ENCODE data around the gene PALM.

The PALM gene

DNA sequence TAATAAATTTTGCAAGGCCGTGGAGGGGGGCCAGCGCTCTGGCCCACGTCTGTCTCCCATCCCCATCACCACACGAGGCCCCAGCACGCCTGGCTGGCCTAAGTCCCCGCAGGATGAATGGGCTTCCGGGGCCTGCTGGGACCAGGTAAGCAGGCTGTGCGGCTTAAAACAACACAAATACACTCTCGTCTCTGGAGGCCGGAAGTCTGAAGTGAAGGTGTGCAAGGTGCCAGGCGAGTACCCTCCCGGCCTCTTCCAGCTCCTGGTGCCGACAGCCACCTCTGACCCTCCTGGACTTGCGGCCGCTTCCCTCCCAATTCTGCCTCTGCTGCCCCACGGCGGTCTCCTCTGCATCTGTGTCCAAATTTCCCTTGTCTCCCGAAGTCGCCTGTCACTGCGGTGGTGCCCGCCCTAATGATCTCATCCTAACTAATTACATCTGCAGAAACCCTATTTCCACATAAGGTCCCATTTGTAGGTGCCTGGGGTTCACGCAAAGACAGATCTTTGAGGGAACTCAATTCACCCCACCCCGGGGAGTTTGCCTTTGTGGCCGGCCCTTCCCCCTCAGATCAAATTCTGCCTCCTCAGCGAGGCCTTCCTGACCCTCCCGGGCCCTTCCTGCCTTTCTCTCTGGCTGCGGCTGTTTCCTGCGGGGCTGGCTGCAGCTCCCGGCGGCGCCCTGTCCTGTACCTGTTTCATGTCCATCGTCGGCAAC is 80.4 kb downstream of the PALM start:
- H2BK5ac ChIP-seq (ENCODE audit: low read depth, low read length, poor library complexity) = peak overlapping the region; percentile 88
- peak overlapping the region; percentile 2 for H3K9ac ChIP-seq (ENCODE audit: low read length)
- peak overlapping the region; percentile 40 for H3K4me2 ChIP-seq (ENCODE audit: low read length)
- H4K8ac ChIP-seq (ENCODE audit: low read depth, low read length) = peak overlapping the region; percentile 50
- H3K4me1 ChIP-seq (ENCODE audit: control insufficient read depth in 1 of 2, insufficient read depth in 2 of 2, low read length in 2 of 2) = peaks cover 19 to 21% of the 10 kb centered on the region in 2 experiments
- WGBS (ENCODE audit: extremely low coverage, insufficient coverage, insufficient read length) = no CpG with 5 or more reads among the region's 33 CpGs
- peaks cover 22% of the 10 kb centered on the region for H3K79me1 ChIP-seq (ENCODE audit: low read length)
- H3K23ac ChIP-seq (ENCODE audit: low read length) = no peak overlapping the region
- no peak for DNase-seq
- peak overlapping the region; percentile 93 for H2BK12ac ChIP-seq (ENCODE audit: low read length)
- no peak overlapping the region for H3K4me3 ChIP-seq (ENCODE audit: low read depth, low read length)
- H3K9me3 ChIP-seq (ENCODE audit: insufficient read depth, low read depth, low read length) = no peaks in the 10 kb centered on the region
- H3K27ac ChIP-seq (ENCODE audit: low read depth, low read length) = peak overlapping the region; percentile 92
- no peaks in the 10 kb centered on the region for H3K27me3 ChIP-seq (ENCODE audit: insufficient read depth, low read length)
- peak overlapping the region; percentile 64 for H2AFZ ChIP-seq (ENCODE audit: insufficient read depth, low read length, poor library complexity)
- H4K91ac ChIP-seq (ENCODE audit: low read depth, low read length) = peak overlapping the region; percentile 95
- peak overlapping the region; percentile 49 for H4K12ac ChIP-seq (ENCODE audit: low read depth, low read length)
- H2BK120ac ChIP-seq (ENCODE audit: insufficient read depth, low read length, poor library complexity) = peak overlapping the region; percentile 87
- H3K4ac ChIP-seq (ENCODE audit: low read depth, low read length) = peak overlapping the region; percentile 44
- no peaks in the 10 kb centered on the region for H3K36me3 ChIP-seq (ENCODE audit: control insufficient read depth in 1 of 2, insufficient read depth in 2 of 2, low read length in 2 of 2)
- H3K14ac ChIP-seq (ENCODE audit: low read length) = peak overlapping the region; percentile 78
- H3K18ac ChIP-seq (ENCODE audit: low read length) = peak overlapping the region; percentile 82
- no peaks in the 10 kb centered on the region for H3K79me2 ChIP-seq (ENCODE audit: control insufficient read depth, insufficient read depth, low read length, poor library complexity)
- peak overlapping the region; percentile 59 for H2AK5ac ChIP-seq (ENCODE audit: low read length)

DNA sequence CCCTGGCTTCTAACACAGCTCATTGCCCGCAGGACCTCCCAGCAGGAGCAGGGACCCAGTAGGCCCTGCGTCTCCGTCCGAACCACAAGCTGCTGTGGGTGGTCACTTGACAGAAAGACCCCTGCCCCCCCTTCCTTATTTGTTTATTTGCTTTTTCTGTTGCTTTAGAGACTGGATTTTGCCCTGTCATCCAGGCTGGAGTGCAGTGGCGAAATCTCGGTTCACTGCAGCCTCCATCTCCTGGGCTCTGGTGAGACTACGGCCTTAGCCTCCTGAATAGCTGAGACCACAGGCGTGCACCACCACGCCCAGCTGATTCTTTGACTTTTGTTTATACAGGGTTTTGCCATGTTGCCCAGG is 80.9 kb downstream of the PALM start:
- H2BK5ac ChIP-seq (ENCODE audit: low read depth, low read length, poor library complexity) = peak overlapping the region; percentile 71
- H2BK120ac ChIP-seq (ENCODE audit: insufficient read depth, low read length, poor library complexity) = peak overlapping the region; percentile 55
- H3K27me3 ChIP-seq (ENCODE audit: insufficient read depth, low read length) = no peaks in the 10 kb centered on the region
- peaks cover 19 to 21% of the 10 kb centered on the region in 2 experiments for H3K4me1 ChIP-seq (ENCODE audit: control insufficient read depth in 1 of 2, insufficient read depth in 2 of 2, low read length in 2 of 2)
- no peak overlapping the region for H3K4me3 ChIP-seq (ENCODE audit: low read depth, low read length)
- H3K4ac ChIP-seq (ENCODE audit: low read depth, low read length) = peak overlapping the region; percentile 24
- no peak overlapping the region for H2AK5ac ChIP-seq (ENCODE audit: low read length)
- H3K79me1 ChIP-seq (ENCODE audit: low read length) = peaks cover 22% of the 10 kb centered on the region
- H3K14ac ChIP-seq (ENCODE audit: low read length) = peak overlapping the region; percentile 13
- whole genome bisulfite sequencing (ENCODE audit: extremely low coverage, insufficient coverage, insufficient read length) = no CpG with 5 or more reads among the region's 9 CpGs
- no peak overlapping the region for H3K23ac ChIP-seq (ENCODE audit: low read length)
- H4K8ac ChIP-seq (ENCODE audit: low read depth, low read length) = peak overlapping the region; percentile 46
- H3K27ac ChIP-seq (ENCODE audit: low read depth, low read length) = peak overlapping the region; percentile 92
- peak overlapping the region; percentile 95 for H4K91ac ChIP-seq (ENCODE audit: low read depth, low read length)
- H3K9me3 ChIP-seq (ENCODE audit: insufficient read depth, low read depth, low read length) = no peaks in the 10 kb centered on the region
- no peaks in the 10 kb centered on the region for H3K36me3 ChIP-seq (ENCODE audit: control insufficient read depth in 1 of 2, insufficient read depth in 2 of 2, low read length in 2 of 2)
- no peak overlapping the region for H3K9ac ChIP-seq (ENCODE audit: low read length)
- H3K4me2 ChIP-seq (ENCODE audit: low read length) = peak overlapping the region; percentile 31
- peak overlapping the region; percentile 89 for H2BK12ac ChIP-seq (ENCODE audit: low read length)
- no peak overlapping the region for H4K12ac ChIP-seq (ENCODE audit: low read depth, low read length)
- DNase-seq = no peak
- no peak overlapping the region for H3K18ac ChIP-seq (ENCODE audit: low read length)
- no peaks in the 10 kb centered on the region for H3K79me2 ChIP-seq (ENCODE audit: control insufficient read depth, insufficient read depth, low read length, poor library complexity)
- H2AFZ ChIP-seq (ENCODE audit: insufficient read depth, low read length, poor library complexity) = peak overlapping the region; percentile 47

DNA sequence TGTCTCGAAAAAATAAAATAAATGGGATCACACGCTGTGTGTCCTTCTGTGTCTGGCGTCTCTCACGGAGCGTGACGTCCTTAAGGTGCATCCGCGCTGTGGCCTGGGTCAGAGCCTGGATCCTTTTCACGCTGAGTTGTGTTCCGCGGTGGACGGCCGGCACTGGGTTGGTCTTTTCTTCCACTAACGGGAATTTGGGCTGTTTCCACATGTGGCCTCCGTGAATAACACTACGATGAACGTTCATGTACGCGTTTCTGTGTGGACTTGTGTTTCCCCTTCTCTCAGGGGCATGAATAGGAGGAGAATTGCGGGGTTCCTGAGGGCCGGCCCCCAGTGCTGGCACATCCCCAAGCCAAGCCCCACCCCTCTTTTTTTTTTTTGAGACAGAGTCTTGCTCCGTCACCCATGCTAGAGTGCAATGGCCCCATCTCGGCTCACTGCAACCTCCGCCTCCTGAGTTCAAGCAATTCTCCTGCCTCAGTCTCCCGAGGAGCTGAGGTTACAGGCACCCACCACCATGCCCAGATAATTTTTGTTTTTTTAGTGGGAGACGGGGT is 82.4 kb downstream of the PALM start:
- H2AFZ ChIP-seq (ENCODE audit: insufficient read depth, low read length, poor library complexity) = no peak overlapping the region
- H4K12ac ChIP-seq (ENCODE audit: low read depth, low read length) = no peak overlapping the region
- H2BK12ac ChIP-seq (ENCODE audit: low read length) = peak overlapping the region; percentile 37
- H3K23ac ChIP-seq (ENCODE audit: low read length) = no peak overlapping the region
- peaks cover 22% of the 10 kb centered on the region for H3K79me1 ChIP-seq (ENCODE audit: low read length)
- H3K4me2 ChIP-seq (ENCODE audit: low read length) = no peak overlapping the region
- no peak overlapping the region for H3K27ac ChIP-seq (ENCODE audit: low read depth, low read length)
- no peaks in the 10 kb centered on the region for H3K9me3 ChIP-seq (ENCODE audit: insufficient read depth, low read depth, low read length)
- DNase-seq = no peak
- H3K36me3 ChIP-seq (ENCODE audit: control insufficient read depth in 1 of 2, insufficient read depth in 2 of 2, low read length in 2 of 2) = no peaks in the 10 kb centered on the region
- H2BK5ac ChIP-seq (ENCODE audit: low read depth, low read length, poor library complexity) = no peak overlapping the region
- H2AK5ac ChIP-seq (ENCODE audit: low read length) = peak overlapping the region; percentile 10
- peak overlapping the region; percentile 21 for H4K91ac ChIP-seq (ENCODE audit: low read depth, low read length)
- H3K4me1 ChIP-seq (ENCODE audit: control insufficient read depth in 1 of 2, insufficient read depth in 2 of 2, low read length in 2 of 2) = peaks cover 19 to 21% of the 10 kb centered on the region in 2 experiments
- H3K4ac ChIP-seq (ENCODE audit: low read depth, low read length) = no peak overlapping the region
- no peaks in the 10 kb centered on the region for H3K79me2 ChIP-seq (ENCODE audit: control insufficient read depth, insufficient read depth, low read length, poor library complexity)
- peak overlapping the region; percentile 29 for H3K14ac ChIP-seq (ENCODE audit: low read length)
- H3K9ac ChIP-seq (ENCODE audit: low read length) = no peak overlapping the region
- H2BK120ac ChIP-seq (ENCODE audit: insufficient read depth, low read length, poor library complexity) = no peak overlapping the region
- H3K18ac ChIP-seq (ENCODE audit: low read length) = no peak overlapping the region
- no peaks in the 10 kb centered on the region for H3K27me3 ChIP-seq (ENCODE audit: insufficient read depth, low read length)
- no peak overlapping the region for H4K8ac ChIP-seq (ENCODE audit: low read depth, low read length)
- no peak overlapping the region for H3K4me3 ChIP-seq (ENCODE audit: low read depth, low read length)
- WGBS (ENCODE audit: extremely low coverage, insufficient coverage, insufficient read length) = no CpG with 5 or more reads among the region's 26 CpGs

DNA sequence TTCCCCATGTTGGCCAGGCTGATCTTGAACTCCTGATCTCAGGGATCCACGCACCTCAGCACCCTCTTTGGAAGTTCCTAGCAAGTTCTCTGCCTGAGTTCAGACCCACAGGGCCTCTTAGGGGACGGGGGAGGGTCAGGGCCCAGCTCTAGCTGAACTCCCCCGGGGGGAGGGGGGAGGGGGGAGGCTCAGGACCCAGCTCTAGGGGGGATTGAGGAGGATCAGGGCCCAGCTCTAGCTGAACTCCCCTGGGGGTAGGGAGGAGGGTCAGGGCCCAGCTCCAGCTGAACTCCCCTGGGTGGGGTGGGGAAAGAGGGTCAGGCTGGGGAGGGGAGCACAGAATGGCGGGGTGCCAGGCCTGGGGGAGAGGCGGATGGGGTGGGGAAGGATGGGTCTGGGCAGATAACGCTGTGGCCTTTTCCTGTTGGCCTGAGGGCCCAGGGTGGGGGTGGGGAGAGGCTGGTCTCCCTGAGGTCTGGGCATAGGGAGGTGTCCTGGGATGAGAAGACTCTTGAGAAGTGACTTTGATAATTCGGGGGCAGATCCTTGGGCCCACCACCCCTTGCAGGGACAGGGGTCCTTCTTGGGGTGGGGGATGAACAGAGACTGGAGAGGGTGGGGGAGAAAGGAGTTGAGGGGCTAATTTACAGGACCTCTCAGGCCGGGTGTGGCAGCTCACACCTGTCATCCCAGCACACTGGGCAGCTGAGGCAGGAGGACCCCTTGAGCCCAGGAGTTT is 83.0 kb downstream of the PALM start:
- H3K4ac ChIP-seq (ENCODE audit: low read depth, low read length) = peak overlapping the region; percentile 14
- no peak overlapping the region for H3K4me3 ChIP-seq (ENCODE audit: low read depth, low read length)
- H3K23ac ChIP-seq (ENCODE audit: low read length) = no peak overlapping the region
- H3K27me3 ChIP-seq (ENCODE audit: insufficient read depth, low read length) = no peaks in the 10 kb centered on the region
- WGBS (ENCODE audit: extremely low coverage, insufficient coverage, insufficient read length) = no CpG with 5 or more reads among the region's 8 CpGs
- H2BK12ac ChIP-seq (ENCODE audit: low read length) = peak overlapping the region; percentile 71
- no peak overlapping the region for H3K27ac ChIP-seq (ENCODE audit: low read depth, low read length)
- no peak overlapping the region for H4K8ac ChIP-seq (ENCODE audit: low read depth, low read length)
- no peak overlapping the region for H2BK120ac ChIP-seq (ENCODE audit: insufficient read depth, low read length, poor library complexity)
- no peak overlapping the region for H3K9ac ChIP-seq (ENCODE audit: low read length)
- peak overlapping the region; percentile 61 for H2AK5ac ChIP-seq (ENCODE audit: low read length)
- peaks cover 21 to 24% of the 10 kb centered on the region in 2 experiments for H3K4me1 ChIP-seq (ENCODE audit: control insufficient read depth in 1 of 2, insufficient read depth in 2 of 2, low read length in 2 of 2)
- DNase-seq = no peak
- peak overlapping the region; percentile 78 for H4K91ac ChIP-seq (ENCODE audit: low read depth, low read length)
- no peaks in the 10 kb centered on the region for H3K79me2 ChIP-seq (ENCODE audit: control insufficient read depth, insufficient read depth, low read length, poor library complexity)
- no peak overlapping the region for H4K12ac ChIP-seq (ENCODE audit: low read depth, low read length)
- no peak overlapping the region for H3K4me2 ChIP-seq (ENCODE audit: low read length)
- H3K14ac ChIP-seq (ENCODE audit: low read length) = no peak overlapping the region
- H3K36me3 ChIP-seq (ENCODE audit: control insufficient read depth in 1 of 2, insufficient read depth in 2 of 2, low read length in 2 of 2) = no peaks in the 10 kb centered on the region
- peaks cover 27% of the 10 kb centered on the region for H3K79me1 ChIP-seq (ENCODE audit: low read length)
- H2BK5ac ChIP-seq (ENCODE audit: low read depth, low read length, poor library complexity) = no peak overlapping the region
- H3K18ac ChIP-seq (ENCODE audit: low read length) = no peak overlapping the region
- H3K9me3 ChIP-seq (ENCODE audit: insufficient read depth, low read depth, low read length) = no peaks in the 10 kb centered on the region
- no peak overlapping the region for H2AFZ ChIP-seq (ENCODE audit: insufficient read depth, low read length, poor library complexity)
